ENCODE measurements around the gene SLC41A1. TPM values are rescaled to one million over a fixed set of nuclear protein-coding genes. Genes with fewer than 3 reads are reported as not detected.
"Not testable (repeated sequence)": the region's sequence is repeated elsewhere in the genome, so short reads cannot be mapped to it uniquely, and the experiment has no call there.

SLC41A1 gene
- total and polyA plus RNA-seq, 2 donors (not counting 1 experiment from before 2014, with no cell fraction given) = 15.8 to 24.2 TPM

- no peaks in the 10 kb centered on the region for H3K9me3 Mint-ChIP-seq (ENCODE audit: insufficient read depth)
- H3K4me1 ChIP-seq (ENCODE audit: control insufficient read depth in 2 of 2, insufficient read depth in 2 of 2, low read length in 2 of 2) = peaks cover 0 to 32% of the 10 kb centered on the region in 2 donors
- H3K4me3 Mint-ChIP-seq = no peak overlapping the region
- H3K36me3 ChIP-seq (replicated peaks in 1 of 2; ENCODE audit: control extremely low read depth in 1 of 2, control insufficient read depth in 1 of 2, extremely low read depth in 1 of 2, insufficient read depth in 2 of 2, low read length in 1 of 2) = no peaks in the 10 kb centered on the region
- TF ChIP-seq CTCF (IDR thresholded peaks at IDR 0.05) (no peak), EZH2 (IDR thresholded peaks at IDR 0.05; ENCODE audit: borderline replicate concordance, insufficient read depth, low read depth, low read length, poor library complexity, severe bottlenecking) (no peak)
- H3K4me2 ChIP-seq (replicated peaks; ENCODE audit: low read depth, low read length, poor library complexity, severe bottlenecking) = no peak overlapping the region
- no peak overlapping the region for H3K27ac Mint-ChIP-seq
- WGBS (ENCODE audit: insufficient coverage) = 79% methylated on average over 5 of the region's 8 CpGs
- intact Hi-C loops (cut with micrococcal nuclease) = no loop called here
- no peaks in the 10 kb centered on the region for H3K27me3 Mint-ChIP-seq
- H3K79me2 ChIP-seq (ENCODE audit: control insufficient read depth, insufficient read depth, low read length) = no peaks in the 10 kb centered on the region
- H3K4me1 Mint-ChIP-seq = peaks cover 32% of the 10 kb centered on the region
- ChIA-PET POLR2A (no interaction called here), CTCF (interaction anchor here (0.7 to 2.5 kb wide), 6 partner anchors 15 to 168 kb away, joined by 3 to 15 read pairs (median 4); partner anchors contain the start of gene PM20D1)
- H2AFZ ChIP-seq (ENCODE audit: insufficient read depth, low read depth, low read length, poor library complexity, severe bottlenecking) = no peak overlapping the region
- no peak overlapping the region for H3K9ac ChIP-seq (ENCODE audit: low read length)
- H4K20me1 ChIP-seq (ENCODE audit: control insufficient read depth, insufficient read depth, low read length, poor library complexity, severe bottlenecking) = no peaks in the 10 kb centered on the region
- H3K9me3 ChIP-seq (ENCODE audit: control extremely low read depth in 1 of 3, control insufficient read depth in 2 of 3, insufficient read depth in 1 of 3, low read length in 2 of 3) = peaks cover 3 to 7% (median 5%) of the 10 kb centered on the region in 3 donors
- DNase-seq (peak; percentile 46), ATAC-seq (ENCODE audit: low read depth) (peak; percentile 40)
- no peak overlapping the region for H3K27ac ChIP-seq (ENCODE audit: low read length in 2 of 2)
- no peak overlapping the region for H3K4me3 ChIP-seq (ENCODE audit: control extremely low read depth in 1 of 5, extremely low read depth in 1 of 5, insufficient read depth in 1 of 5, low read depth in 2 of 5, low read length in 4 of 5)
- no peaks in the 10 kb centered on the region for H3K27me3 ChIP-seq (replicated peaks in 1 of 4; ENCODE audit: control extremely low read depth in 1 of 4, control insufficient read depth in 3 of 4, insufficient read depth in 4 of 4, low read length in 3 of 4)
Observed at GRCh38 chr1:205826016-205826806, 13.2 kb upstream of the SLC41A1 start.

- Mint-ChIP-seq H3K4me3 (peak overlapping the region; percentile 26), H3K27me3 (no peaks in the 10 kb centered on the region), H3K9me3 (ENCODE audit: insufficient read depth) (no peaks in the 10 kb centered on the region), H3K27ac (no peak overlapping the region), H3K4me1 (peaks cover 32% of the 10 kb centered on the region)
- H3K4me1 ChIP-seq (ENCODE audit: control insufficient read depth in 2 of 2, insufficient read depth in 2 of 2, low read length in 2 of 2) = peaks cover 0 to 32% of the 10 kb centered on the region in 2 donors
- H3K79me2 ChIP-seq (ENCODE audit: control insufficient read depth, insufficient read depth, low read length) = no peaks in the 10 kb centered on the region
- no peaks in the 10 kb centered on the region for H4K20me1 ChIP-seq (ENCODE audit: control insufficient read depth, insufficient read depth, low read length, poor library complexity, severe bottlenecking)
- H3K9ac ChIP-seq (ENCODE audit: low read length) = no peak overlapping the region
- no peak for DNase-seq
- WGBS (ENCODE audit: insufficient coverage) = 80% methylated on average over 1 of the region's 5 CpGs
- CTCF ChIA-PET = interaction anchor here (0.6 to 1.6 kb wide), 4 partner anchors 30 to 156 kb away, joined by 3 to 6 read pairs (median 3); no protein-coding TSS in a partner anchor
- no peak for TF ChIP-seq EZH2 (IDR thresholded peaks at IDR 0.05; ENCODE audit: borderline replicate concordance, insufficient read depth, low read depth, low read length, poor library complexity, severe bottlenecking)
- TF ChIP-seq CTCF (IDR thresholded peaks at IDR 0.05) = no peak
- no peak overlapping the region for H2AFZ ChIP-seq (ENCODE audit: insufficient read depth, low read depth, low read length, poor library complexity, severe bottlenecking)
- no peak overlapping the region for H3K4me3 ChIP-seq (ENCODE audit: control extremely low read depth in 1 of 5, extremely low read depth in 1 of 5, insufficient read depth in 1 of 5, low read depth in 2 of 5, low read length in 4 of 5)
- peaks cover 3 to 7% (median 5%) of the 10 kb centered on the region in 3 donors for H3K9me3 ChIP-seq (ENCODE audit: control extremely low read depth in 1 of 3, control insufficient read depth in 2 of 3, insufficient read depth in 1 of 3, low read length in 2 of 3)
- no peak overlapping the region for H3K4me2 ChIP-seq (replicated peaks; ENCODE audit: low read depth, low read length, poor library complexity, severe bottlenecking)
- H3K36me3 ChIP-seq (replicated peaks in 1 of 2; ENCODE audit: control extremely low read depth in 1 of 2, control insufficient read depth in 1 of 2, extremely low read depth in 1 of 2, insufficient read depth in 2 of 2, low read length in 1 of 2) = no peaks in the 10 kb centered on the region
- intact Hi-C loops (cut with micrococcal nuclease) = no loop called here
- POLR2A ChIA-PET = interaction anchor here (1.2 kb wide), 1 partner anchor 49 kb away, joined by 3 read pairs; the partner anchor contains the start of gene RAB29
- no peaks in the 10 kb centered on the region for H3K27me3 ChIP-seq (replicated peaks in 1 of 4; ENCODE audit: control extremely low read depth in 1 of 4, control insufficient read depth in 3 of 4, insufficient read depth in 4 of 4, low read length in 3 of 4)
- H3K27ac ChIP-seq (ENCODE audit: low read length in 2 of 2) = no peak overlapping the region
- ATAC-seq (ENCODE audit: low read depth) = no peak
Observed at GRCh38 chr1:205824180-205824579, 11.2 kb upstream of the SLC41A1 start.

GRCh38 chr1:205823260-205823659, 10.3 kb upstream of the SLC41A1 start:
- POLR2A ChIA-PET; H3K9ac ChIP-seq (ENCODE audit: low read length); H3K27ac ChIP-seq (ENCODE audit: low read length in 2 of 2); H4K20me1 ChIP-seq (ENCODE audit: control insufficient read depth, insufficient read depth, low read length, poor library complexity, severe bottlenecking); H3K9me3 ChIP-seq (ENCODE audit: control extremely low read depth in 1 of 3, control insufficient read depth in 2 of 3, insufficient read depth in 1 of 3, low read length in 2 of 3); H3K4me2 ChIP-seq (replicated peaks; ENCODE audit: low read depth, low read length, poor library complexity, severe bottlenecking); H3K36me3 ChIP-seq (replicated peaks in 1 of 2; ENCODE audit: control extremely low read depth in 1 of 2, control insufficient read depth in 1 of 2, extremely low read depth in 1 of 2, insufficient read depth in 2 of 2, low read length in 1 of 2); H3K27me3 Mint-ChIP-seq; H3K9me3 Mint-ChIP-seq (ENCODE audit: insufficient read depth); H3K27me3 ChIP-seq (replicated peaks in 1 of 4; ENCODE audit: control extremely low read depth in 1 of 4, control insufficient read depth in 3 of 4, insufficient read depth in 4 of 4, low read length in 3 of 4); H3K79me2 ChIP-seq (ENCODE audit: control insufficient read depth, insufficient read depth, low read length); H2AFZ ChIP-seq (ENCODE audit: insufficient read depth, low read depth, low read length, poor library complexity, severe bottlenecking); H3K4me3 ChIP-seq (ENCODE audit: control extremely low read depth in 1 of 5, extremely low read depth in 1 of 5, insufficient read depth in 1 of 5, low read depth in 2 of 5, low read length in 4 of 5): not testable (repeated sequence)
- CTCF ChIA-PET = interaction anchor here (0.6 kb wide), 1 partner anchor 155 kb away, joined by 3 read pairs; no protein-coding TSS in a partner anchor
- WGBS (ENCODE audit: insufficient coverage) = no CpG with 5 or more reads among the region's 2 CpGs
- ATAC-seq (ENCODE audit: low read depth) = peak; percentile 66
- peaks cover 0 to 32% of the 10 kb centered on the region in 2 donors for H3K4me1 ChIP-seq (ENCODE audit: control insufficient read depth in 2 of 2, insufficient read depth in 2 of 2, low read length in 2 of 2)
- Mint-ChIP-seq H3K27ac (peak overlapping the region; percentile 77), H3K4me1 (peaks cover 32% of the 10 kb centered on the region), H3K4me3 (peak overlapping the region; percentile 74)
- DNase-seq = peak; percentile 60
- intact Hi-C loops (cut with micrococcal nuclease) = loop anchor here (1.0 kb wide), 1 partner anchor 10 kb away; the partner anchor contains the start of gene SLC41A1

Measured in B cell (primary cell).